HG02610 (cell line): ENCODE measurements around the gene SPIRE1.
"Not testable (repeated sequence)": the region's sequence is repeated elsewhere in the genome, so short reads cannot be mapped to it uniquely, and the experiment has no call there.

Source experiments
- ATAC-seq: cut with Tn5 transposase; IDR thresholded peaks from one replicate; pipeline ENCODE4 v1.9.1; 2021; ENCODE audit warnings: mild to moderate bottlenecking, moderate library complexity; ENCODE audit not compliant: unreplicated experiment

The SPIRE1 gene

DNA sequence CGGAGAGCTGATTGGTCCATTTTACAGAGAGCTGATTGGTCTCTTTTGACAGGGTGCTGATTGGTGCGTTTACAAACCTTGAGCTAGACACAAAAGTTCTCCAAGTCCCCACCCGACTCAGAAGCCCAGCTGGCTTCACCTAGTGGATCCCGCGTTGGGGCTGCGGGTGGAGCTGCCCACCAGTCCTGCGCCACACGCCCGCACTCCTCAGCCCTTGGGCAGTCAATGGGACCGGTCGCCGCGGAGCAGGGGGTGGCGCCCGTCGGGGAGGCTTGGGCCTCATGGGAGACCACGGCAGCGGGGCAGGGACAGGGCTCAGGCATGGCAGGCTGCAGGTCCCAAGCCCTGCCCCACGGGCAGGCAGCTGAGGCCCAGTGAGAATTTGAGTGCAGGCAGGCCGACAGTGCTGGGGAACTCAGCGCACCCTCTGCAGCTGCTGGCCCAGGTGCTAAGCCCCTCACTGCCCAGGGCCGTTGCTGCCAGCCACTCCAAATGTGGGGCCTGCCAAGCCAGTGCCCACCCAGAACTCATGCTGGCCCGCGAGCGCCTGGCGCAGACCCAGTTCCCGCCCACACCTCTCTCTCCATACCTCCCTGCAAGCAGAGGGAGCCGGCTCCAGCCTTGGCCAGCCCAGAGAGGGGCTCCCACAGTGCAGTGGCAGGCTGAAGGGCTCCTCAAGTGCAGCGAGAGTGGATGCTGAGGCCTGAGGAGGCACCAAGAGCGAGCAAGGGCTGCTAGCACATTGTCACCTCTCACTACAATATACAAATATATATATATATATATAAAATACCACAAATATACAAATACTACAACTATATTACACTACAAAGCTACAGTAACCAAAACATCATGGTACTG is 100.7 kb downstream of the SPIRE1 start:
- ATAC-seq: no peak

DNA sequence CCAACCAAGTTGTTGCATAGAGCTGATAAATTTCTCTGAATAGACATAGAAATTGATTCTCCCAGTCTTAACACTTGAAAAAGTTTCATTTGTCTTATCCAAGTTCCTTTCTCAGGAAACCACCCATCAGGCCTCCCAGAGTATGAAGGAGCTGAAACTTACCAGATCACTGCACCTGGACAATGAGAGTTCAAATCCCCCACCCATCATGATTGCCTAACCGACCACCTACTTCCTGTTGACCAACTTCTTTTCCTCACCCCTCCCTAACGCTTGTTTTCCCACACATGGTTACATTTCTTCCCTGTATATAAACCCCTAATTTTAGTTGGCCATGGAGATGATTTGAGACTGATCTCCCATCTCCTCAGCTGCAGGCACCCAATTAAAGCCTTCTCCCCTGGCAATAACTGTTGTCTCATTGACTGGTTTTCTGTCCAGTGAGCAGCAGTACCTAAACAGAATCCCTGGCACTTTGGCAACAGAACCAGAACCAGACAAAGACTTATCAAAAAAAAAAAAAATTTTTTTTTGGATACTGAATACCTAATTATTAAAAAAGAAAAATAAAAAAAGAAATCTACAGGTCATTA is 103.0 kb downstream of the SPIRE1 start:
- no peak for ATAC-seq

DNA sequence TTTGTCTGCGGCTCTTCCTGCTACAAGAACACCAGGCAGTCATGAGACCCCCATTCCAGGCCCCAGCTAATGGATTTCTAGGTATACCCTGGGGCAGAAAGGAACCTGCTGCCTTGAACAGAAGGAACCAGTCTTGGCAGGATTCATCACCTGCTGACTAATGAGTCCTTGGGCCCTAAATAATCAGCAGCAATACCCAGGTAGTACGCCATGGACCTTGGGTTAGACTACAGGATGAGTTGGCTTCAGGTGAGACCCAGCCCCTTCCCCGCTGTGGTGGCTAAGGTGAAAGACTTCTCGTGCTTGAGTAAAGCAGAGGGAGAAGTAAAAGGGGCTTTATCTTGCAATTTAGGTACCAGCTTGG is 105.0 kb downstream of the SPIRE1 start:
- ATAC-seq: no peak

DNA sequence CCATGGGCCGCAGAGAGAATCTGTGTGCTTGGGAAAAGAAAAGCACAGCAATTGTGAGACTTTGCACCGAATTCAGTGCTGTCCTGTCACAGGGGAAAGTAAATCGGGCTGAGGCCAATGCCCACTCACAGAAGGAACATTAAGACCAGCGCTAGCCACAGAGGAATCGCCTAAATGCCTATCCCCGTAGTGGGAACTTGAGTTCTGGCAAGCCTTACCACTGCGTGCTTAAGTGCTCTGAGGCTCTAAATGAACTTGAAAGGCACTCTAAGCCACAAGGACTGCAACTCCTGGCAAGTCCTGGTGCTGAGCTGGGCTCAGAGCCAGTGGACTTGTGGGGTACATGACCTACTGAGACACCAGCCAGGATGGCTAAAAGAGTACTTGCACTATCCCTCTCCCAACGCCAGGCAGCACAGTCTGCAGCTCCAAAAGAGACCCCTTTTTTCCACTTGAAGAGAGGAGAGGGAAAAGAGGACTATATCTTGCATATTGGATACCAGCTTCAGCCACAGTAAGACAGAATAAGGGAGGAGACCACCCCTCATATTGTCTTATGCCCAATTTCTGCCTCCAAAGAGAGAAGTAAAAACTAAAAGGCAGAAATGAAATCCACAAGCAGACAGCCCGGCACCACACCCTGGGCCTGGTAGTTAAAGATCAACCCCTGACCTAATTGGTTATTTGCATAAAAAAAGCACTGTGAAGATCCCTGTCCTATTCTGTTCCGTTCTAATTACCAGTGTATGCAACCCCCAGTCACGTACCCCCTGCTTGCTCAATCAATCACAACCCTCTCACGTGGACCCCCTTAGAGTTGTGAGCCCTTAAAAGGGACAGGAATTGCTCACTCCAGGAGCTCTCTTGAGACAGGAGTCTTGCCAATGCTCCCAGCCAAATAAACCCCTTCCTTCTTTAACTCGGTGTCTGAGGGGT is 105.7 kb downstream of the SPIRE1 start:
- ATAC-seq: not testable (repeated sequence)

DNA sequence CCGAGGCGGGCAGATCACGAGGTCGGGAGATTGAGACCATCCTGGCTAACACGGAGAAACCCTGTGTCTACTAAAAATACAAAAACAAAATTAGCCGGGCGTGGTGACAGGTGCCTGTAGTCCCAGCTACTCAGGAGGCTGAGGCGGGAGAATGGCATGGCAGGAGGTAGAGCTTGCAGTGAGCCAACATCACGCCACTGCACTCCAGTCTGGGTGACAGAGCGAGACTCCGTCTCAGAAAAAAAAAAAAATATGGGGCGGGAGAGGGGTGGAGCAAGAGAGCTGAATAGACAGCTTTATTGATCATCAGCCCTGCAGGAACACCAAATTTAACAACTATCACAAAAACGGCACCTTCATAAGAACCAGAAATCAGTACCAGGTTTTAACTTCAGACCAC is 106.4 kb downstream of the SPIRE1 start:
- ATAC-seq: not testable (repeated sequence)

DNA sequence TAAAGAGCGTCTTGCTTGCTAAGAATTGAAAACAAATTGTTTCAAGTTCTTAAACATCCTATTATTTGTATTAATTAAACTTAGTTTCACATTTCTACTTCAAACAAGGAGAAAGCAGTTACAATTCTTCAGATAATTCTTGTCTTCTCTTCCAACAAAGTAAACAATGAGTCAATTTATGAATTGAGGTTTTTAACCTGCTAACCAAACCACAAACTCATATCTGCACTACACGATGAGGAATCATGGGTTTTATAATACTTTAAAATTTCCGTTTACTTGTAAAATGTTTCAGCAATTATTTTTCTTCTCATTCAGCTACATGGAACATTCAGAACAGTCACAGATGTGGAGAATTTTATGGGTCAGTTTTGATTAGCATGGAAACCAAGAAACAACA is 114.2 kb downstream of the SPIRE1 start:
- no peak for ATAC-seq

DNA sequence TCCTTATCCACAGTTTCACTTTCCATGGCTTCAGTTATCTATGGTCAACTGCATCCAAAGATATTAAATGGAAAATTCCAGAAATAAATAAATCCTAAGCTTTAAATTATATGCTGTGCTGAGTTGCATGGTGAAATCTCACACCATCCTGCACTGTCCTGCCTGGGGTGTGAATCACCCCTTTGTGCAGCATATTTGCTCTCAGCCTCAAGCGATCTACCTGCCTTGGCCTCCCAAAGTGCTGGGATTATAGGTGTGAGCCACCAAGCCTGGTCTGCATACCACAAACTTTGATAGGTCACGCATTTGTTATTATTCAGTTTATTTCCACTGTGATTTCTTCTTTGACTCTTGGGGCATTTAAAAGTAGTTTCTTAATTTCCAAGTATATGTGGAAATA is 117.2 kb downstream of the SPIRE1 start:
- ATAC-seq: no peak

DNA sequence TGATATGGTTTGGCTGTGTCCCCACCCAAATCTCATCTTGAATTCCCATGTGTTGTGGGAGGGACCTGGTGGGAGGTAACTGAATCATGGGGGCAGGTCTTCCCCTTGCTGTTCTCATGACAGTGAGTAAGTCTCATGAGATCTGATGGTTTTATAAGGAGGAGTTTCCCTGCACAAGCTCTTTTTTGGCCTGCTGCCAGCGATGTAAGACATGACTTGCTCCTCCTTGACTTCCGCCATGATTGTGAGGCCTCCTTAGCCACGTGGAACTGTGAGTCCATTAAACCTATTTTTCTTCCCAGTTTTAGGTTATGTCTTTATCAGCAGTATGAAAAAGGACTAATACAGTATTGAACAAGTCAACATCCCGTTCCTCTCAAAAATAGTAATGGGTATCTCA is 118.7 kb downstream of the SPIRE1 start:
- ATAC-seq: not testable (repeated sequence)

DNA sequence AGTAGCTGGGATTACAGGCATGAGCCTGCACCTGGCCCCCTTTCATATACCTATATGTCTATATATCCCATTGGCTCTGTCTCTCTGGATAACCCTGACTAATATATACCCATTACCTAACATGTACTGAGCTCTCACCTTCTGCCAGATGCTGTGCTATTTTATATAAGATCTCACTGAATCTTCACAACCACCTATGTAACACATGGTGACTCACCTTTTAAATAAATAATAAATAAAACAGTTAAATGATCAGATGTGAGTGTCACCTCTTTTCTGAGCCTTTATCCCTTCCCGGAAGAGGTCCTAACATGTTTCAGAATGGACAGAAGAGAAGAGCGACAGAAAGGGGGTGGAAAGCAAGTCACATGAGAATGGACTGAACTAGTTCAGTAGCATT is 123.1 kb downstream of the SPIRE1 start:
- ATAC-seq: no peak

DNA sequence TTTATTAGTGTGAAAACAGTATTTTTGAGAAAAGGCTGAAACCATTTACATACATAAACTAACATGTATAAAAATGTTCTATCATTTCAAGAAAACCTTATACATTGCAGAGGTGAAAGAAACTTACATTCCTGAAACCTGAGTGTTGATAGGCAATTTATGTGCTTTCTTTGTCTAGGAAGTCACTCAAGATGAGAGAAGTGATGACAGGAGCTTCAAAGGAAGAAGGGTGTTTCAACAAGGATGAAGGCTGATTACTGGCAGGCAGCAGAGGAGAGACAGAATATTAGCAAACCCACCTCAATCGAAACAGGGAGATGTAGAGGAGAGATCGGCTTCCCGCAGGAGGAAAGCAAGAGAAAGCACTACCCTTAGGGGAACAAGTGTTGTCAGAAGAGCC is 125.2 kb downstream of the SPIRE1 start:
- ATAC-seq: no peak

DNA sequence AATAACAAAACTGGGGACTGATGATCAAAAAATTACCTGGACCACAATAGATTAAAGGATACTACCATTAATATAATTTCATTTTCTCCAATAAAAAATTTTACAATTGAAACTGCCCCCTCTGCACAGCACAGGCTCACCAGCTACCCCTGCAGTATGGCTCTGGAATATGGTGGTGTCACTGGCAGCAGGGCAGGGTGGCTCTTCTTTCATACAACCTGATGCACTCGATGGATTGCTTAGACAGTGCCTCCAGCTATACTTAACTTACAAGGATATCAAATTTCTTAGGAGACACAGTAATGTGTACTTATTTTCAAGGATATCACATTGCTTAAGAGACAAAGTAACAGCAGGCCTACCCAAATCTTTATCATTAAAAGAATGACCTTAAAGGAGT is 126.2 kb downstream of the SPIRE1 start:
- ATAC-seq: no peak

DNA sequence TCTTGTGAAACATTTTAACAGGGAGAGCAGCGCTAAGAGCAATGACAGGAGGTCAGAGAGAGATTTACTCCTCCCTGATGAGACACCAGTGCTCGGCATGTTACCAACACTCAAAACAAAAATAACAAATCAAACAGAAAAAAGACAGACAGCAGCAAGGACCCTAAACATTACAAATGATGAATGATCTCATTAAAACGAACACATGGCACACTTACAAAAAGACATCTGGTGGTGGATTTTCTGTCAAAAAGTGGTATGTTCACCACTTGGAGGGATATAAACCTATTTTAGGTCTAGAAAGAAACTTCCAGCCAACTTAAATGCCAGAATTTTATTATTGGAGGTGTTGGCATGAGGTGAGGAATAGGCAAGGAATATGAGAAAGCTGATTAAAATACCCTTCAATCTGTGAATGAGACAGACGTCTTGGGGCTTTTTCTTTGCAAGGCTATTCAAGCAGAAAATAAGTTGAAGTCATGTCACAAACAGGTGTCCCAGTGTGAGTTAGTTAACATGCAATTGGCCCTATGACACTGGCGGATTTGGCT is 137.4 kb downstream of the SPIRE1 start:
- ATAC-seq: no peak

DNA sequence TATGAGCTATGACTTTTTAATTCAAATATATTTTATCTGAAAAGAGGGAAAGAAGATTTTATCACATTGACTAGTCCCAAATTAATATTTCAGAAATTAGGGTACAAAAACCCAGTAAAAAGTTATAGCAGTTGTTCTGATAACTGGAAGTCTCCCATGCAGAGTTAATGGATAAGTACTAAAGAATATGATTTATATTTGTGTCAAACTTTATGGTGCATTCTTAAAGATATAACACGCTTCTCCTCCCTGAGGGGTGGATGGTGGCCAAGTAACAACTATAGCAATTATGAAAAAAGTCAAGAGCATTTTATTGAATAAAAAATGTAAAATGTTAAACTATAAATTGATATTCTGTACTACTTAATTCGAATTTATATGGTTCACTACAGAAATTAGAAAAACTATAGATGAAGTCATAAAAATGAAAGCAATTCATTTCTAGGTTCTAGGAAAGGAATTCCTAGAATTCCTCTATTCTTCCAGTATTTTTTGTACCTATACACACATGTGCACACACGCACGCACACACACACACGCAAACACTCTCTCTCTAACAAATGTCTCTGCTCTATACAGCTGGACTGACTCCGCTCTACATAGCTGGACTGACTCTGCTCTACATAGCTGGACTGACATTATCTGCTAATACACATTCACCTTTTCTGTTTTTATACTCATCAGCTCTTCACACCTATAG is 138.9 kb downstream of the SPIRE1 start:
- no peak for ATAC-seq

DNA sequence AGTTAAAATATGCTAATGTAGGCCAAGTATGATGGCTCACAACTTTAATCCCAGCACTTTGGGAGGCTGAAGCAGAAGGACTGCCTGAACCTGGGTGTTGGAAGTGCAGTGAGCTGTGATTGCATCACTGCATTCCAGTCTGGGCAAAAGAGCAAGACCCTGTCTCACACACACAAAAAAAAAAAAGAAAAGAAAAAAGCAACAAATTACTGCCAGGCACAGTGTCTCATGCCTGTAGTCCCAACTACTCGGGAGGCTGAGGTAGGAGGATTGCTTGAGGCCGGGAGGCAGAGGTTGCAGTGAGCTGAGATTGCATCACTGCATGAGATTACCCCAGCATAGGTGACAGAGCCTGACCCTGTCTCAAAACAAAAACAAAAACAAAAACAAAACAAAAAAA is 139.6 kb downstream of the SPIRE1 start:
- no peak for ATAC-seq

DNA sequence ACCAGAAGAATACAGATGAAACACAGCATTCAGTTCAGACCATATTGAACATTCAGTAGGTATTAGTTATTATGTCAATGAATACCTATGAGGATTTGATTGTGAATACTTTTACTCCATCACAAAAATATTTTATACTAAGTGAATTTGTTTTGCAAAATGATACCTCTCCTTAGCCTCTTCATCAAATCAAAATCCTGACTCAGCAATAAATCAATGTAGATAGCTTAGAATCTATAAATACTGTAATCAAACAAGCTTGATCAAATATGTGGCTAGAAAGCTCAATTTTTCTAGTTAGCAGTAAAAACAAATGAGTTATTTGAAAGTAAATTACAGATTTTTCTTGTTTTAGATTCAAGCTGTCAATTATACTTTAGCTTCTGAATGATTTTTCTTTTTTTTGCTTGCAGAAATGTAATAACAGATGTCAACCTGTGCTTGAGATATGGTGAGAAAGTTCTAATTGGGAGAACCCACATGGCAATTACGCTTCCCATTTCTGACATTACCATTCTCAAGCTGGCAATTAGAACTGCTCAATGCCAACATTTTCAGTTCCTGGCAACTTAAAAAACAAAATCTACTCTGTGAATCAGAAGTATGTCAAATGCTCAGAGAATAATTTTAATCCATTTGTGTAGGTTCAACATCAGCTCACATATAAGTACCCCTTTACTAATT is 140.6 kb downstream of the SPIRE1 start:
- no peak for ATAC-seq

DNA sequence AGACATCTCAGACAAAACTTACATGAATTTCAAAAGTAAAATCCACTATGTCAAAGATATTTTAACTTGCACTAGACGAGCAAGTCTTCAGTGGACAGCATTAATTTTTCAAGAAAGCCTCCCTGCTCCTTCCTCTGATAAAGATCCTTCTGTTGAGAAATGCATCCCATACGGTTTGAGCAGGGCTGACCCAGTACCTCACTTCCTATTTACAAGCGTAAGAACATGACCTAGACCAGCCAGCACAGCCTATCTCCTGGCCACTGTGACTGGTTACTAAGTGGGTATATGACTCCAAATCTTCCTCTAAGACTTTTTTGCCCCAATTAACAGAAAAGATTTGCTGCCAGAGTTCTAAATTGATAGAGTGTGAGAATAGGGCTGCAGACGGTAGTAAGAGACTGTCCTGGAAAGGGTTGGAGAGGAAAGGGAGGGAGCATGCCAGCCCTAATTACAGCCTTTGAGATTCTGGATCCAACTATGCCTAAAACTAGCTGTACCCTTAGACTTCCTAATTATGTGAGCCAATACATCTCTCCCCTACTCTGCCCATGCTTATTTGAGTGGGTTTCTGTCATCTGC is 141.8 kb downstream of the SPIRE1 start:
- no peak for ATAC-seq

DNA sequence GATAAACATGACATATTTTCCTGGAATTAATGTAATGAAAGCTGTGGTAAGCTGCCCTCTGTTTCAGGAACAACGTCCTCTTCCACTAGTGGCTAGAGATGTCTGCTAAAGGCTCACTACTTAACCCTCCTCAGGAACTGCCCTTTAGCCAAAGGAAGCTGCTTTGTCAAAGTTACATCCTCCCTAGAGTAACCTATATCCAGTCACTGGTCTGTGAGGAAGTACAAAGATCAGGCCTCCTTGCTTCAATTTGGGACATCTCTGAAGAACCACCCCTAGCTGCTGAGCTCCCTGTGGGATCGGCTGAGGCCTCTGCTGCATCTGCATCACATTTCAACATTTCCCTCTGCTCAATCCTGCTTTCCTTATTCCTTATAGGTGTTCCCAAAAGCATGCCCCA is 142.4 kb downstream of the SPIRE1 start:
- ATAC-seq: no peak

DNA sequence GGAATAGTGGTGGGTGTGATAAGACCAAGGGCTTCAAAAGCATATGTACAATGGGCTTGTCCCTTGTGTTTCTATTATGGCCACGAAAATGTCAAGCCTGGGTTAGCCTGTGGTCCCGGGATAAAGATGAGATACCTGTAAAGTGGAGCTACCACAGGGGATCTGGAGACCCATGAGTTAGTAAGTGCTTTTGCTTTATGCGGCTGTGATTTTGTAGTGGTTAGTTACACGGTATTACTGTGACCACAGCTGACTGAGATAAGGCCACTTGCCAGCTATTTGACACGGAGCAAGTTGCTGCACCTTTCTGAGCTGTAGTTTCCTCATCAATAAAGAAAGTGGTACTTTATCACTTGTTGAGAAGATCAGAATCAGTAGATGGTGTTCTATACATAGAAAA is 150.9 kb downstream of the SPIRE1 start:
- ATAC-seq: no peak

DNA sequence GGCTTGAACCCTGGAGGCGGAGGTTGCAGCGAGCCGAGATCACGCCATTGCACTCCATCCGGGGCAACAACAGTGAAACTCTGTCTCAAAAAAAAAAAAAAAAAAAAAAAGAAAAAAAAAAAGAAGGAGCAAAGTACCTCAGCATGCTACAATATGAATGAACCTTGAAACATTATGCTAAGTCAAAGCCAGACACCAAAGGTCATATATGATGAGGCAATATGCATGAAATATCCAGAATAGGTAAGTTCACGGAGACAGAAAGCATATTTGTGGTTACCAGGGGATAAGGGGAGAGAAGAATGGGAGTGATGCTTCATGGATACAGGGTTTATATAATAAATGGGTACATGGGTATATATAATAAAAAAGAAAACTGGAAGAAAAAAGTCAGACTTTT is 156.9 kb downstream of the SPIRE1 start:
- no peak for ATAC-seq

DNA sequence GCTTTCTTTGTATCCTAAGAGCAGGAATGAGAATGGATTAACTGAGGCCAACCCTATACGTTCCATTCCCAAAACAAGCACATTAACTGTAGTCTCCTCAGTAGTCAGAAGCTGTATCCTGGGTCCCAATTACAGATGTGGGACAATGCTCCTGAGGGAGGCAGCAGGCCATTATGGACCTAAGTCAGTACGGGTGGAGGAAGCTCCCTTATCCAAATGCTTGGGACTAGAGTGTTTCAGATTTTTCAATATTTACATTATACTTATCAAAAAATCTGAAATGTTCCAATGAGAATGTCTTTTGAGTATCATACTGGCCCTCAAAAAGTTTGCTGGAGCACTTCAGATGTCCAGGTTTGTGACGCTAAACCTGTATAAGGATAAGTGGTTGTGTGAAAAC is 160.1 kb downstream of the SPIRE1 start:
- no peak for ATAC-seq
